Measurements from ENCODE around the gene ITGA3.
A peak's percentile ranks its signal among the peaks of the same experiment; 100 is the strongest.

ITGA3 gene

GRCh38 chr17:50094243-50094752 lies 38.4 kb downstream of the ITGA3 start:
- H3K4me2 ChIP-seq (ENCODE audit: low read length, poor library complexity, severe bottlenecking), result peak overlapping the region; percentile 84
- WGBS, result 2% methylated on average over 21 of the region's 21 CpGs
- H3K9ac ChIP-seq (ENCODE audit: low read length), result peak overlapping the region; percentile 90
- peaks cover 41 to 47% of the 10 kb centered on the region in 2 experiments for H3K36me3 ChIP-seq (ENCODE audit: control insufficient read depth in 1 of 2, insufficient read depth in 2 of 2, low read depth in 1 of 2, low read length in 2 of 2)
- no peaks in the 10 kb centered on the region for H3K27me3 ChIP-seq (ENCODE audit: control insufficient read depth in 1 of 2, insufficient read depth in 1 of 2, low read length in 2 of 2)
- H3K9me3 ChIP-seq (ENCODE audit: control insufficient read depth, low read length), result no peaks in the 10 kb centered on the region
- DNase-seq, result peak; percentile 90
- H2BK120ac ChIP-seq (ENCODE audit: low read depth, low read length), result no peak overlapping the region
- no peak overlapping the region for H2BK15ac ChIP-seq (ENCODE audit: low read depth, poor library complexity, severe bottlenecking)
- no peak overlapping the region for H3K18ac ChIP-seq (ENCODE audit: low read depth in 1 of 2, low read length in 2 of 2)
- no peak overlapping the region for H3K23ac ChIP-seq (ENCODE audit: low read length in 2 of 2)
- no peak overlapping the region for H2BK12ac ChIP-seq (ENCODE audit: low read length in 2 of 2)
- H3K4me1 ChIP-seq (ENCODE audit: control insufficient read depth, insufficient read depth, low read depth, low read length), result peaks cover 21% of the 10 kb centered on the region
- peak overlapping the region in 1 of 2 experiments; percentile 99 for H3K4me3 ChIP-seq (ENCODE audit: insufficient read depth in 1 of 2, low read depth in 1 of 2, low read length in 2 of 2)
- H3K27ac ChIP-seq (ENCODE audit: low read length, poor library complexity, severe bottlenecking), result peak overlapping the region; percentile 66
- H2AK5ac ChIP-seq (ENCODE audit: low read length, severe bottlenecking), result no peak overlapping the region
- H4K8ac ChIP-seq (ENCODE audit: low read length), result no peak overlapping the region
- peaks cover 21% of the 10 kb centered on the region for H3K79me1 ChIP-seq (replicated peaks; ENCODE audit: low read length, poor library complexity, severe bottlenecking)
- no peak overlapping the region for H4K91ac ChIP-seq (ENCODE audit: low read length)
- H2BK5ac ChIP-seq (ENCODE audit: low read depth, low read length, poor library complexity, severe bottlenecking), result no peak overlapping the region
- H2AFZ ChIP-seq (ENCODE audit: low read depth, low read length), result peak overlapping the region; percentile 72
- H3K14ac ChIP-seq (ENCODE audit: low read length in 2 of 2), result no peak overlapping the region
- no peak overlapping the region for H3K4ac ChIP-seq (ENCODE audit: low read depth in 1 of 2, low read length in 2 of 2)

- Histone ChIP-seq H3K4me2 (ENCODE audit: low read length, poor library complexity, severe bottlenecking) (peak within 1 kb of the TSS; percentile 85), H3K4ac (ENCODE audit: low read depth in 1 of 2, low read length in 2 of 2) (peak within 1 kb of the TSS; percentile 68 to 83), H3K27ac (ENCODE audit: low read length, poor library complexity, severe bottlenecking) (peak within 1 kb of the TSS; percentile 66), H3K9ac (ENCODE audit: low read length) (peak within 1 kb of the TSS; percentile 96), H2AK5ac (ENCODE audit: low read length, severe bottlenecking) (peak within 1 kb of the TSS; percentile 62), H2BK120ac (ENCODE audit: low read depth, low read length) (peak within 1 kb of the TSS; percentile 85), H2BK5ac (ENCODE audit: low read depth, low read length, poor library complexity, severe bottlenecking) (no peak within 1 kb of the TSS), H3K23ac (ENCODE audit: low read length in 2 of 2) (peak within 1 kb of the TSS in 1 of 2 experiments; percentile 61), H3K18ac (ENCODE audit: low read depth in 1 of 2, low read length in 2 of 2) (peak within 1 kb of the TSS; percentile 63 to 79), H3K79me1 (replicated peaks; ENCODE audit: low read length, poor library complexity, severe bottlenecking) (peaks cover 21% of the 10 kb centered on the region), H3K4me3 (ENCODE audit: insufficient read depth in 1 of 2, low read depth in 1 of 2, low read length in 2 of 2) (peak within 1 kb of the TSS; percentile 89 to 99), H2BK12ac (ENCODE audit: low read length in 2 of 2) (peak within 1 kb of the TSS; percentile 51 to 65), H3K4me1 (ENCODE audit: control insufficient read depth, insufficient read depth, low read depth, low read length) (peaks cover 25% of the 10 kb centered on the region), H3K27me3 (ENCODE audit: control insufficient read depth in 1 of 2, insufficient read depth in 1 of 2, low read length in 2 of 2) (no peaks in the 10 kb centered on the region), H4K8ac (ENCODE audit: low read length) (peak within 1 kb of the TSS; percentile 88), H2AFZ (ENCODE audit: low read depth, low read length) (peak within 1 kb of the TSS; percentile 72), H4K91ac (ENCODE audit: low read length) (peak within 1 kb of the TSS; percentile 65), H3K9me3 (ENCODE audit: control insufficient read depth, low read length) (no peaks in the 10 kb centered on the region), H3K14ac (ENCODE audit: low read length in 2 of 2) (peak within 1 kb of the TSS in 1 of 2 experiments; percentile 64), H3K36me3 (ENCODE audit: control insufficient read depth in 1 of 2, insufficient read depth in 2 of 2, low read depth in 1 of 2, low read length in 2 of 2) (peaks cover 34 to 40% of the 10 kb centered on the region in 2 experiments), H2BK15ac (ENCODE audit: low read depth, poor library complexity, severe bottlenecking) (peak within 1 kb of the TSS; percentile 41)
- DNase-seq, result peak; percentile 96
- 2% methylated on average over 68 of the region's 68 CpGs for WGBS
Measured at GRCh38 chr17:50094753-50095619, 39.1 kb downstream of the ITGA3 start, which contains the start of gene PDK2. PDK2 (plus strand) TSS chr17:50095351; CDS start chr17:50095436, 85 bp downstream.

GRCh38 chr17:50095626-50096037 lies 39.7 kb downstream of the ITGA3 start:
- Histone ChIP-seq H3K9me3 (ENCODE audit: control insufficient read depth, low read length) (no peaks in the 10 kb centered on the region), H3K4me1 (ENCODE audit: control insufficient read depth, insufficient read depth, low read depth, low read length) (peaks cover 31% of the 10 kb centered on the region), H3K18ac (ENCODE audit: low read depth in 1 of 2, low read length in 2 of 2) (peak overlapping the region; percentile 63 to 79), H2BK12ac (ENCODE audit: low read length in 2 of 2) (peak overlapping the region in 1 of 2 experiments; percentile 65), H3K14ac (ENCODE audit: low read length in 2 of 2) (peak overlapping the region in 1 of 2 experiments; percentile 64), H2BK15ac (ENCODE audit: low read depth, poor library complexity, severe bottlenecking) (peak overlapping the region; percentile 41), H2AFZ (ENCODE audit: low read depth, low read length) (peak overlapping the region; percentile 66), H2BK120ac (ENCODE audit: low read depth, low read length) (peak overlapping the region; percentile 85), H4K91ac (ENCODE audit: low read length) (peak overlapping the region; percentile 65), H3K23ac (ENCODE audit: low read length in 2 of 2) (no peak overlapping the region), H3K79me1 (replicated peaks; ENCODE audit: low read length, poor library complexity, severe bottlenecking) (peaks cover 18% of the 10 kb centered on the region), H3K27me3 (ENCODE audit: control insufficient read depth in 1 of 2, insufficient read depth in 1 of 2, low read length in 2 of 2) (no peaks in the 10 kb centered on the region), H2BK5ac (ENCODE audit: low read depth, low read length, poor library complexity, severe bottlenecking) (no peak overlapping the region), H4K8ac (ENCODE audit: low read length) (peak overlapping the region; percentile 88), H3K4ac (ENCODE audit: low read depth in 1 of 2, low read length in 2 of 2) (peak overlapping the region in 1 of 2 experiments; percentile 68), H3K9ac (ENCODE audit: low read length) (peak overlapping the region; percentile 96), H3K4me3 (ENCODE audit: insufficient read depth in 1 of 2, low read depth in 1 of 2, low read length in 2 of 2) (peak overlapping the region; percentile 89 to 99), H3K36me3 (ENCODE audit: control insufficient read depth in 1 of 2, insufficient read depth in 2 of 2, low read depth in 1 of 2, low read length in 2 of 2) (peaks cover 35 to 36% of the 10 kb centered on the region in 2 experiments), H3K27ac (ENCODE audit: low read length, poor library complexity, severe bottlenecking) (no peak overlapping the region), H2AK5ac (ENCODE audit: low read length, severe bottlenecking) (peak overlapping the region; percentile 62), H3K4me2 (ENCODE audit: low read length, poor library complexity, severe bottlenecking) (peak overlapping the region; percentile 85)
- WGBS, result under 1% methylated on average over 12 of the region's 12 CpGs
- no peak for DNase-seq

GRCh38 chr17:50096092-50096491 lies 40.2 kb downstream of the ITGA3 start:
- Histone ChIP-seq H3K27me3 (ENCODE audit: control insufficient read depth in 1 of 2, insufficient read depth in 1 of 2, low read length in 2 of 2) (no peaks in the 10 kb centered on the region), H3K27ac (ENCODE audit: low read length, poor library complexity, severe bottlenecking) (no peak overlapping the region), H2BK12ac (ENCODE audit: low read length in 2 of 2) (peak overlapping the region in 1 of 2 experiments; percentile 65), H3K36me3 (ENCODE audit: control insufficient read depth in 1 of 2, insufficient read depth in 2 of 2, low read depth in 1 of 2, low read length in 2 of 2) (peaks cover 32 to 35% of the 10 kb centered on the region in 2 experiments), H3K14ac (ENCODE audit: low read length in 2 of 2) (peak overlapping the region in 1 of 2 experiments; percentile 46), H3K79me1 (replicated peaks; ENCODE audit: low read length, poor library complexity, severe bottlenecking) (peaks cover 18% of the 10 kb centered on the region), H3K9ac (ENCODE audit: low read length) (peak overlapping the region; percentile 96), H2AFZ (ENCODE audit: low read depth, low read length) (peak overlapping the region; percentile 46), H3K23ac (ENCODE audit: low read length in 2 of 2) (peak overlapping the region in 1 of 2 experiments; percentile 61), H3K4ac (ENCODE audit: low read depth in 1 of 2, low read length in 2 of 2) (peak overlapping the region; percentile 54 to 68), H3K4me2 (ENCODE audit: low read length, poor library complexity, severe bottlenecking) (peak overlapping the region; percentile 85), H2BK120ac (ENCODE audit: low read depth, low read length) (no peak overlapping the region), H3K9me3 (ENCODE audit: control insufficient read depth, low read length) (no peaks in the 10 kb centered on the region), H3K18ac (ENCODE audit: low read depth in 1 of 2, low read length in 2 of 2) (peak overlapping the region in 1 of 2 experiments; percentile 79), H3K4me1 (ENCODE audit: control insufficient read depth, insufficient read depth, low read depth, low read length) (peaks cover 35% of the 10 kb centered on the region), H4K91ac (ENCODE audit: low read length) (peak overlapping the region; percentile 0), H2BK15ac (ENCODE audit: low read depth, poor library complexity, severe bottlenecking) (no peak overlapping the region), H4K8ac (ENCODE audit: low read length) (peak overlapping the region; percentile 29), H2BK5ac (ENCODE audit: low read depth, low read length, poor library complexity, severe bottlenecking) (no peak overlapping the region), H2AK5ac (ENCODE audit: low read length, severe bottlenecking) (peak overlapping the region; percentile 6), H3K4me3 (ENCODE audit: insufficient read depth in 1 of 2, low read depth in 1 of 2, low read length in 2 of 2) (peak overlapping the region; percentile 89 to 99)
- WGBS, result 75% methylated on average over 6 of the region's 6 CpGs
- DNase-seq, result no peak

Data from mesenchymal stem cell (in vitro differentiated cells and primary cell).